ENCODE measurements around the gene TRIM68. TPM values are rescaled to one million over a fixed set of nuclear protein-coding genes. Genes with fewer than 3 reads are reported as not detected.

TRIM68 gene
- total and polyA plus RNA-seq, 2 of the 13 experiments (the other 11 are each of a cell fraction or from before 2014, with no cell fraction given), result not detected

- no peak for TF ChIP-seq DMTF1 (CRISPR knock-in tag; IDR thresholded peaks at IDR 0.05)
- no peak for TF ChIP-seq CAMTA2 (CRISPR knock-in tag; IDR thresholded peaks at IDR 0.05; ENCODE audit: borderline replicate concordance)
- no peak for TF ChIP-seq ZNF44 (CRISPR knock-in tag; IDR thresholded peaks at IDR 0.05)
- no peak for TF ChIP-seq NCOA5 (CRISPR knock-in tag; IDR thresholded peaks at IDR 0.05)
- no peak for TF ChIP-seq SRY (CRISPR knock-in tag; IDR thresholded peaks at IDR 0.05)
- no peak for TF ChIP-seq ZNF790 (CRISPR knock-in tag; IDR thresholded peaks at IDR 0.05; ENCODE audit: borderline replicate concordance)
- TF ChIP-seq ZNF75D (CRISPR knock-in tag; IDR thresholded peaks at IDR 0.05; ENCODE audit: borderline replicate concordance), result no peak
- no peak for TF ChIP-seq ZNF740 (CRISPR knock-in tag; IDR thresholded peaks at IDR 0.05)
Measured at GRCh38 chr11:4611986-4612385, 4.0 kb upstream of the TRIM68 start (continued).

- in situ Hi-C loops (cut with HindIII; ENCODE audit: extremely low pct_ligation_motif_present, low pct_unique_long_range_greater_than_20kb), result no loop called here
- Histone ChIP-seq H2AFZ (ENCODE audit: low read length) (no peak overlapping the region), H3K4me2 (ENCODE audit: low read depth, low read length) (no peak overlapping the region), H3K36me3 (replicated peaks in 1 of 2; ENCODE audit: control insufficient read depth in 1 of 2, insufficient read depth in 2 of 2, low read length in 2 of 2) (no peaks in the 10 kb centered on the region), H3K4me3 (replicated peaks in 1 of 3; ENCODE audit: insufficient read depth in 1 of 3, low read depth in 2 of 3, low read length in 3 of 3) (no peak overlapping the region), H3K27me3 (ENCODE audit: control insufficient read depth in 1 of 2, insufficient read depth in 2 of 2, low read length in 2 of 2) (peaks cover 0 to 20% of the 10 kb centered on the region in 2 experiments; a peak in 1 of 5 replicates), H3K9ac (ENCODE audit: insufficient read depth, low read depth, low read length) (no peak overlapping the region), H3K9me3 (ENCODE audit: low read length) (no peaks in the 10 kb centered on the region), H3K27ac (ENCODE audit: extremely low read length, insufficient read depth, low read length) (no peak overlapping the region), H4K20me1 (ENCODE audit: insufficient read depth, low read length) (no peaks in the 10 kb centered on the region), H3K4me1 (ENCODE audit: insufficient read depth, low read length) (no peaks in the 10 kb centered on the region), H3K79me2 (ENCODE audit: insufficient read depth, low read length) (no peaks in the 10 kb centered on the region)
- TF ChIP-seq ZMYM2 (CRISPR knock-in tag; IDR thresholded peaks at IDR 0.05) (no peak), ZNF781 (CRISPR knock-in tag; IDR thresholded peaks at IDR 0.05; ENCODE audit: borderline replicate concordance, not compliant biosample characterization) (no peak), TCF7L2 (IDR thresholded peaks at IDR 0.05; ENCODE audit: low read depth, low read length) (no peak), ZNF512 (CRISPR knock-in tag; IDR thresholded peaks at IDR 0.05) (no peak), ZNF784 (CRISPR knock-in tag; IDR thresholded peaks at IDR 0.05; ENCODE audit: borderline replicate concordance) (no peak), NPAS2 (CRISPR knock-in tag; IDR thresholded peaks at IDR 0.05; ENCODE audit: borderline replicate concordance) (no peak), ARID2 (CRISPR knock-in tag; IDR thresholded peaks at IDR 0.05; ENCODE audit: borderline replicate concordance) (no peak)
- intact Hi-C loops (cut with micrococcal nuclease; ENCODE audit: unreplicated experiment), result no loop called here
- no peak for FAIRE-seq
- no TSS peak for BruUV-seq (replicated peaks)
- CTCF ChIA-PET (ENCODE audit: low intra/inter-chr PET ratio, low total read pairs), result no interaction called here
- ATAC-seq, result no peak
- POLR2A ChIA-PET, result no interaction called here
- no peak for DNase-seq (ENCODE audit: low spot score)
- 6% methylated on average over 3 of the region's 3 CpGs for WGBS (ENCODE audit: low lambda C conversion rate)
Measured at GRCh38 chr11:4610258-4610935, 2.4 kb upstream of the TRIM68 start.

Measured in HepG2 (cell line).